ENCODE measurements around the gene FAM47C. TPM values are rescaled to one million over a fixed set of nuclear protein-coding genes. Genes with fewer than 3 reads are reported as not detected.
"Not testable (repeated sequence)": the region's sequence is repeated elsewhere in the genome, so short reads cannot be mapped to it uniquely, and the experiment has no call there.

The FAM47C gene
- not detected for total RNA-seq

DNA sequence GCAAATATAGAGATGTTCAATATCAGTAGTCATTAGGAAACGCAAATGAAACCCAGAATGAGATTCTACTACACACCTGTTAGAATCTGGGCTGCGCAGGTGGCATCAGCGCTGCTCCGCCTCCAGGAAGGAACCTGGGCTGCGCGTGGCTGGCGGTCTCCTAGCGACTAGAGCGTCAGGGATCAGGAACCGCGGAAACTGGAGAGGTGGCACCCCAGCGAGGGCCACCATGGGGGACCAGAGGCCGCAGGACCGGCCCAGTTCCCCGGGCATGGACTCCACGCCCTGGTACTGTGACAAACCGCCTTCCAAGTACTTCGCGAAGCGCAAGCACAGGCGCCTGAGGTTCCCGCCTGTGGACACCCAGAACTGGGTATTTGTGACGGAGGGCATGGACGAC, at the start of gene FAM47C:
TSS of gene FAM47C (plus strand) at position 185 of the 400 bp plus-strand sequence. CDS start at position 230, 45 bp downstream.
- H3K4me3 Mint-ChIP-seq; DNase-seq; POLR2A ChIA-PET; H3K27me3 Mint-ChIP-seq; H3K27ac Mint-ChIP-seq; ATAC-seq (ENCODE audit: low read depth); H3K9me3 Mint-ChIP-seq; H3K36me3 Mint-ChIP-seq; H3K4me1 Mint-ChIP-seq: not testable (repeated sequence)

DNA sequence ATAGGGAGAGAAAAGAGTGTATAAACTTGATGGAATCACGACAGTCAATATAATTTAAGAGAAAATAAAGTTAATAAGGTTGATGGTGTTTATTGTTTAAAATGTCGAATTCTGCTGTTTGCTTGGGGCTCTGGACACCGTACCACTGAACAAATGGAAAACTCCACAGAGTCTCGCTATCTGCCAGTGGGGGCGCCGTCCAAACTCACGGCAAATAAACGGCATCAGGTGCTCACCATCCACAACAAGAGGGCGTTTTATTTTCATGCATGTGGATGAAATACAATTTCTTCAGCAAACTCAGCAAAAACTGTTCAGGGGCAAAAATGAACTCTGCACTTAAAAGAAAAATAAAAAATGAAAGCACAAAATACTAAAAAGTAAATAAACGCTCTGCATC, 46.6 kb upstream of the FAM47C start:
- POLR2A ChIA-PET = no interaction called here
- no peak overlapping the region for H3K27ac Mint-ChIP-seq
- H3K27me3 Mint-ChIP-seq = peaks cover 15% of the 10 kb centered on the region
- no peak for DNase-seq
- H3K4me1 Mint-ChIP-seq = no peaks in the 10 kb centered on the region
- no peak for ATAC-seq (ENCODE audit: low read depth)
- H3K9me3 Mint-ChIP-seq = peaks cover 2% of the 10 kb centered on the region
- H3K4me3 Mint-ChIP-seq = no peak overlapping the region
- H3K36me3 Mint-ChIP-seq = no peaks in the 10 kb centered on the region

DNA sequence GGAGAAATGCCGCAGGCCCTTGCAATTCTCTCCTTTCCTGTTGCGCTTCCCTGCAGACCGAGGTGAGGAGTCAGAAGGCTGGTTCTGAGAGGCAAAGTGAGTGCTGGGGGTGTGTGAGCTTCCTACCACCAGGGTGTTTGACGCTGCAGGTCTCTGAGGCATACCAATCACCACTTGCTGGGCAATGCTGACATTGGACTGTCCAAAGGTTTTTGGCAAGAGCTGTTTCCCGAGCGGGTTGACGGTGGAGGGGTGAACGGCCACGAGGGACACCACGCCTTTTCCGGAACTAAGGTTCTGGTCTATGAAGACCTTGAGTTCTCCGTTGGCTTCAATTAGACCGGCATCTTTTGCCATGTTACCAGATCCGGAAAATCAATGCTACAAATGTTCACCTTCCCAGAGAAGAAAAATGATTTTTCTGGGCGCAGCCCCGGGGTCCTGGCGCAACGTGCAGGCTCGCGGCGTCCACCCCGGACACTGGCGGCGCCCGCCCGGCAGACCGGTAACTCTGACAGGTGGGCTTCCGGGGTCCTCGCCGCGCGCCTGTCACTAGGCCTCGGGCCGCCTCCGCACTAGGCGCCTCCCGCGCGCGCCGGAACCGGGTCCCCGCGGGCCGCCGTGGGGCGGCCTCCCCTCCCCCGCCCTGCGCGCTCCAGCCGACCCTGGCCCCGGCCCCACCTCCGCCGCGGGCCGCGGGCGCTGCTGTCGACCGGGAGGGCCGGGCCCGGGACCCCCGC, 44.9 kb upstream of the FAM47C start:
- no peak for DNase-seq
- no peaks in the 10 kb centered on the region for H3K4me1 Mint-ChIP-seq
- peaks cover 2% of the 10 kb centered on the region for H3K9me3 Mint-ChIP-seq
- POLR2A ChIA-PET = no interaction called here
- no peak overlapping the region for H3K27ac Mint-ChIP-seq
- peaks cover 6% of the 10 kb centered on the region for H3K27me3 Mint-ChIP-seq
- no peak overlapping the region for H3K4me3 Mint-ChIP-seq
- no peak for ATAC-seq (ENCODE audit: low read depth)
- no peaks in the 10 kb centered on the region for H3K36me3 Mint-ChIP-seq

DNA sequence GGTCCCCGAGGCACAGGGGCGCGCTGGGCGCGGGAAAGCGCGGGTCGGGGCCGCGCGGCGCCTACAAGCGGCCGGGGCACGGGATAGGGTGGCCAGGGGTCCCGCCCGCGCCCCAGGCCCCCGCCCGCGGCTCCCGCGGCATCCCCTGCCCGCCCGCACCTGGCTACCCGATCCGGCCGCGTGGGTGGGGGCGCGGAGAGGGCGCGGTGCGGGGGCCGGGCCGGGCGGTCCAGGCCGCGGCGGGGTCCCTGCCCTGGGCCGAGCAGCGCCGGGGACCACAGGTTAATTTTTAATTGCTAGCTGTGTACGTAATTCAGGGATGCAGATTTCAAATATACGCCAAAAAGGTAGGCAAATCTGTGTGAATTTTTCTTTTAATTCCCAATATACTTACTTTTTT, 44.3 kb upstream of the FAM47C start:
- no peak for DNase-seq
- POLR2A ChIA-PET = no interaction called here
- no peaks in the 10 kb centered on the region for H3K9me3 Mint-ChIP-seq

DNA sequence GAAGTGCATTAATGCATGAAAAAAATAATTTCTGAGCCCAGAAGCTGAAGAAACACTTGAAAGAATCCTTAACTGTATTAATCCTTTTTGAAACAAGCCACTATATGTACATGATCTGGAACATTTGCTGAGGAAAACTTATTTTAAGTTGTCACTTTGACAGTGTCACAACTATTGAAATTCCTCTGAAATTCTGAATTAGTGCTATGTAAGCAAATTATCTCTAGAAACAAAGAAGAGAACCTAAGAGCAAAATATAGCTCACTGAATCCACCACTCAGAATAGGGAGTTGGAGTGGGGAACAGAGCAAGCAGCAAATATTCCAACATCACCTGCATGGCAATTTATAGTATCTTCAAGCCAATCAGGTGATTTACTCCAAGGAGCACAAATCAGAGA, 34.6 kb upstream of the FAM47C start:
- no peak overlapping the region for H3K27ac Mint-ChIP-seq
- H3K27me3 Mint-ChIP-seq = no peaks in the 10 kb centered on the region
- DNase-seq = no peak
- no peaks in the 10 kb centered on the region for H3K4me1 Mint-ChIP-seq
- no peaks in the 10 kb centered on the region for H3K36me3 Mint-ChIP-seq
- H3K4me3 Mint-ChIP-seq = no peak overlapping the region
- ATAC-seq (ENCODE audit: low read depth) = no peak
- no peaks in the 10 kb centered on the region for H3K9me3 Mint-ChIP-seq
- POLR2A ChIA-PET = no interaction called here

More for the DNA sequence above, 44.3 kb upstream of the FAM47C start:
- no peak overlapping the region for H3K27ac Mint-ChIP-seq
- no peak overlapping the region for H3K4me3 Mint-ChIP-seq
- H3K27me3 Mint-ChIP-seq = peaks cover 2% of the 10 kb centered on the region
- no peak for ATAC-seq (ENCODE audit: low read depth)
- no peaks in the 10 kb centered on the region for H3K4me1 Mint-ChIP-seq
- H3K36me3 Mint-ChIP-seq = no peaks in the 10 kb centered on the region

DNA sequence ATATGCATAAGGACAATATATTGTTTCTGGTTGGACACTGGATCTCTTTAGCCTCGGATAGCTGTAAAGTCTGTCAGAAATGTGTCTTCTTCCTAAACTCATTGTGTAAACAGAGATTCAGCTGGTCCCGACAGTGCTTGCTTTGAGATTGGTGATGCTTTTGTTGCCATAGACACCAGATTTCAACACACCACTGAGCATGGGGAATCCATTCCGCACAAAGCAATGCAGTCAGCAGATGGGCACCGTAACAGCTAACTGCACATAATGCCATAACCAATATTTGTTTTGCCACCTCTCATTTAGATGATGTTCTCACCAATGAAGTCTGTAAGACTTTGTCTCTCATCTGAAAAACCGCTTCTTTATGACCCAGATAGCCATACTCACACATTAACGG, 33.3 kb upstream of the FAM47C start:
- DNase-seq (no peak), ATAC-seq (ENCODE audit: low read depth) (no peak)
- Mint-ChIP-seq H3K9me3 (no peaks in the 10 kb centered on the region), H3K36me3 (no peaks in the 10 kb centered on the region), H3K27ac (no peak overlapping the region), H3K4me1 (no peaks in the 10 kb centered on the region), H3K4me3 (no peak overlapping the region), H3K27me3 (no peaks in the 10 kb centered on the region)
- POLR2A ChIA-PET = no interaction called here

DNA sequence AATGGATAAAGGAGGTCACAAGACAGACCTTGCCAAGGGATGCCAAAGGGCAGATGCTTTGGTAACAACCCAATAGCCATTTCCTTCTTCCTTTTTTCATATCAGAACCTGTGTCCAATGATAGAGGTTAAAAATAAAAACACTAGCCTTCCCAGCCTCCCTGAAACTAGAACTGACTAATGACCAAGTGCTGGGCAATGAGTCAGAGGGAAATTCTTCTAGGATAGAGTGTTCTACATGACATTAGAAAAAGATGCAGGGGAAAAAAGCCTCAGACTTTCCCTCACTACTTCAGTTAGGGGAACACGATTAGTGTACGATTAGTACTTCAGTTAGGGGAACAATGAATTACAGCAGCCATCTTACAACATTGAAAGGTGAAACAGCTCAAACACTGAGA, 29.3 kb upstream of the FAM47C start:
- H3K36me3 Mint-ChIP-seq = no peaks in the 10 kb centered on the region
- no peaks in the 10 kb centered on the region for H3K4me1 Mint-ChIP-seq
- POLR2A ChIA-PET = no interaction called here
- H3K4me3 Mint-ChIP-seq = no peak overlapping the region
- no peak overlapping the region for H3K27ac Mint-ChIP-seq
- no peaks in the 10 kb centered on the region for H3K9me3 Mint-ChIP-seq
- DNase-seq (no peak), ATAC-seq (ENCODE audit: low read depth) (no peak)
- H3K27me3 Mint-ChIP-seq = no peaks in the 10 kb centered on the region

DNA sequence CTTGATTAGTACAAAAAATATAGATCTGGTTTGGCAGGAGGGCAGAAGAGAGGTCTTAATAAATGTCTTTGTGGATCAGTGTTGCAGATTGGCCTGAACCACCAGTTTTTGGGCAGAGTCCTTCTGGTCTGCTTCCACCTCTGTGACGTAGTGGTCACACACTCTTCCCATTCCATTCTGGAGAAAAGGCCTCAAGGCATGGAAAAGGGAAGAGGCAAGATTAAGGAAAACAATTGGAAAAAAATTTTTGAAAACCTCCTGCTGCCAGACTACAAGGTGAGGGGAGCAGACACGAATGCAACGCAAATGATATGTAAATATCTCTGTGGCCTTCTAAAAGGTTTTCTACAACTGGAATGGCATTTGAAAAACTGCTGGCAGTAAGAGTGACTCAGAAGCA, 24.3 kb upstream of the FAM47C start:
- H3K9me3 Mint-ChIP-seq = no peaks in the 10 kb centered on the region
- H3K4me3 Mint-ChIP-seq = no peak overlapping the region
- DNase-seq (no peak), ATAC-seq (ENCODE audit: low read depth) (no peak)
- H3K4me1 Mint-ChIP-seq = peaks cover 2% of the 10 kb centered on the region
- H3K27me3 Mint-ChIP-seq = peaks cover 3% of the 10 kb centered on the region
- POLR2A ChIA-PET = no interaction called here
- H3K36me3 Mint-ChIP-seq = no peaks in the 10 kb centered on the region
- no peak overlapping the region for H3K27ac Mint-ChIP-seq

DNA sequence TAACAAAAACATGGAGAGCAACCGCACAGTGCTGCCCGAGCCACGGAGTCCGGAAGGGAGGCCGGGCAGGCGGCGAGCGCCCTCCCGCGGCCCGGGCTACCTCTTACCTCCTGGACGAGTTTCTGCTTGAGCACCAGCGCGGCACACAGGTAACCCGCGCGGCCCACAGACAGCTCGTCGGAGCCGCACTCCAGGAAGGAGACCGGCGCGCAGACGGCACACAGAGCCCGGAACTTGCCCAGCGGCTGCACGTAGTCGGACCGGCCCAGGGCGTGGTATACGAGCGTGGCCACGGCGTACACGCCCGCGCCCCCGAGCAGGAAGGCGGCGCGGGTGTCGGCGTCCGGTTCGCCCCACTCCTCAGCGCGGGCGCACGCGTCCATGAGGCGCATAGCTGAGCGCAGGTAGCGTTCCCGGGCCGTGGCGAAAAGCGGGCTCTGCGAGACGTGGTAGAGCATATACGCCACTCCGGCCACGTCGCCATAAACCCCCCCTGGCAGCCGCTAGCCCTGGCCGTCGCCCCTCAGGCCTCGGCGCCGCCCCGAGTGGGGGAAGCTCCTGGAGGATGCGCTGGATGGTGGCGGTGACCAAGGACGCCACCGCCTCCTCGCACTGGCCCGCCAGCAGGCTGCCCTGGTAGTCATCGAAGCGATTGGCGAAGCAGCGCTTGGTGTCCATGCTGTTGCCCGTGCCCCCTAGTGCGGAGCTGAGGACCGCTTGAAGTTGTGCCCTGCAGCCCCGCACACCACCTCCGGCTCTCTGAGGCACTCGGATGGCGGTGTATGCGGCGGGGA, 22.6 kb upstream of the FAM47C start:
- H3K4me3 Mint-ChIP-seq; H3K27me3 Mint-ChIP-seq; POLR2A ChIA-PET; H3K36me3 Mint-ChIP-seq; H3K4me1 Mint-ChIP-seq; H3K9me3 Mint-ChIP-seq; ATAC-seq (ENCODE audit: low read depth); DNase-seq: not testable (repeated sequence)
- peak overlapping the region; percentile 70 for H3K27ac Mint-ChIP-seq

DNA sequence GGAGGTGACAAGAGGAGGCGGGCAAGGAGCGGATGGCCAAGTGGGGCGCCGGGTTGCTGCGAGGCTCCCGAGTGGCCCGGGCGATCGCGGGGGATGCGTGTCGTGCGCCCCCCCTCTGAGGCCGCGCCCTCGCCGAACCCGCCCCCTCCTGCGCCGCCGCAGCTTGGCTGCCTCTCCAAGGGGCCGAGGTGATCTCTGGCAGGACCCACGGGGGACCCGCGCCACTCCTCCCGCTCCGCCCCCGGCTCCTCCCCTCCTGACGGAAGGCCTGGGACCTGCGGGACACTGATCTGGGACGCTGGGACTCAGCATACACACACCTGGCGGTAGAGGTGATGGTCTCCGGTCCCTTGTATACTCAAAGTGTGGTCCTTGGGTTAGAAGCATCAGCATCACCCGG, 21.9 kb upstream of the FAM47C start:
- no peaks in the 10 kb centered on the region for H3K9me3 Mint-ChIP-seq
- peaks cover 2% of the 10 kb centered on the region for H3K4me1 Mint-ChIP-seq
- H3K4me3 Mint-ChIP-seq = no peak overlapping the region
- no peak for ATAC-seq (ENCODE audit: low read depth)
- POLR2A ChIA-PET = no interaction called here
- H3K27me3 Mint-ChIP-seq = peaks cover 3% of the 10 kb centered on the region
- no peak overlapping the region for H3K27ac Mint-ChIP-seq
- no peak for DNase-seq
- no peaks in the 10 kb centered on the region for H3K36me3 Mint-ChIP-seq

DNA sequence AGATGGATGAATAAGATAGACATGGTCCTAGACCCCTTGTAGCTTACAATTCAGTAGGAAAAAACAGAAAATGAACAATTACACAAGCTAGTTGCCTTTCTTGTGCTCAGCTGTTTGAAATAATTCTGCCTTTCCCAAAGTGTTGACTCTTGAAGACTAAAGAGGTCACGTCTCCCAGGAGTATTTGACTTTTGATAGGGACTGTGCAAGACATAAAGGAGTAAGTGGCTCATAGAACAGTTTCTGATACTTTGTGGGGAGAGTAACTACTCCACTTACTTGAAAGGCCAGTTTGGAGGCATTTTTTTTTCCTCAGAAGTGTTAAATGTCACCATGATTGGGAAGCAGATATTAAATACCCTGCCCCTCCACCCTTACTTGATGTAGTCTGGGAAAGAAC, 21.0 kb upstream of the FAM47C start:
- DNase-seq; ATAC-seq (ENCODE audit: low read depth); H3K4me3 Mint-ChIP-seq; H3K9me3 Mint-ChIP-seq; H3K27me3 Mint-ChIP-seq; H3K4me1 Mint-ChIP-seq; H3K36me3 Mint-ChIP-seq; H3K27ac Mint-ChIP-seq; POLR2A ChIA-PET: not testable (repeated sequence)

DNA sequence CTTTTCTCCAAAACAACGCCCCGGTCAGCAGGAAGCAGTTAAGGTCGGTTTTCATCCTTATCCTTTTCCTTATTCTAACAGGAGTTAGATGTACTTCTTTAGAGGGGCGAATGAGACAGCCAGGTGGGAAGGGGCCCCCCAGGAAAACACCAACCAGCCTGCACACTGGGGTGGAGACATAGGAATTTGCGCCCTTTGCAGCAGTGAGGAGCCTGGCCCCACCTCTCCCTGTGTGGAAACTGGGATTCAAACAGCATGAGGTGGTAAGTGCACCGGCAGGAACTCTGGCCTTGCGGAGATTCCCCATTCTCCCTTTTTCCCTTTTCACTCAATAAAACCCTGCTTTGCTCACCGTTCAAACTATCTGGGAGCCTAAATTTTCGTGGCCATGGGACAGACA, 8.0 kb upstream of the FAM47C start:
- POLR2A ChIA-PET = no interaction called here
- no peak for DNase-seq
- no peaks in the 10 kb centered on the region for H3K9me3 Mint-ChIP-seq
- H3K27ac Mint-ChIP-seq = no peak overlapping the region
- no peaks in the 10 kb centered on the region for H3K4me1 Mint-ChIP-seq
- H3K27me3 Mint-ChIP-seq = no peaks in the 10 kb centered on the region
- H3K36me3 Mint-ChIP-seq = no peaks in the 10 kb centered on the region
- H3K4me3 Mint-ChIP-seq = no peak overlapping the region
- ATAC-seq (ENCODE audit: low read depth) = no peak

DNA sequence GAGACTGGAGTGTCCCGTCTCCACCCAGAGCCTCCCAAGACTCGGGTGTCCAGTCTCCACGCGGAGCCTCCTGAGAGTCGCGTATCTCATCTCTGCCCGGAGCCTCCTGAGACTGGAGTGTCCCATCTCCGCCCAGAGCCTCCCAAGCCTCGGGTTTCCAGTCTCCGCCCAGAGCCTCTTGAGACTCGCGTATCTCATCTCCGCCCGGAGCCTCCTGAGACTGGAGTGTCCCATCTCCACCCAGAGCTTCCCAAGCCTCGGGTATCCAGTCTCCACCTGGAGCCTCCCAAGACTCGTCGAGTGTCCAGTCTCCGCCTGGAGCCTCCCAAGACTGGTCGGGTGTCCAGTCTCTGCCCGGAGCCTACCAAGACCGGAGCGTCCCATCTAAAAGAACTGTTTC, 2.3 kb downstream of the FAM47C start:
- H3K4me3 Mint-ChIP-seq = no peak overlapping the region
- peaks cover 1% of the 10 kb centered on the region for H3K9me3 Mint-ChIP-seq
- no peak for ATAC-seq (ENCODE audit: low read depth)
- H3K4me1 Mint-ChIP-seq = no peaks in the 10 kb centered on the region
- POLR2A ChIA-PET = no interaction called here
- no peaks in the 10 kb centered on the region for H3K27me3 Mint-ChIP-seq
- no peaks in the 10 kb centered on the region for H3K36me3 Mint-ChIP-seq
- DNase-seq = no peak
- H3K27ac Mint-ChIP-seq = no peak overlapping the region

DNA sequence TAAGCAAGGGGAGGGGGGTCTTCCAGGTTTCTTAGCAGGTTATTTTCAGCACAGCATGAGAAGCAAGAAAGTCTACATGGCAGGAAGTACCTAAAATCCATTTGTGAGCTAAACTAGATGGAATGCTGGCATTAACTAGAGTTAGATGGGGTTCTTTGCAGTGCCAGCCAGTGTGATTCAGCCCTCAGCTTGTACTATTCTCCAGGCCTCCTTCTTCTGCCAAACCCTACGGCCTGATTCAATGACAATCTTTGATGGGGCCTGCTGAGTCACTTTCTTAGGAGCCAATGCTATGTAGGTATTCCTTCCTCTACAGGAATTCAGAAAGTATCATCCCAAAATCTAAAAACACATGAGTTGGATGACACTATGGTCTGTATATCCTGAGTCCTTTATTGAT, 26.1 kb downstream of the FAM47C start:
- H3K9me3 Mint-ChIP-seq; H3K27ac Mint-ChIP-seq; ATAC-seq (ENCODE audit: low read depth); H3K4me3 Mint-ChIP-seq; H3K4me1 Mint-ChIP-seq; H3K36me3 Mint-ChIP-seq; POLR2A ChIA-PET; DNase-seq; H3K27me3 Mint-ChIP-seq: not testable (repeated sequence)
